Skeletal muscle tissue (tissue), 4 donors: ENCODE results near the gene BTRC. TPM values are rescaled to one million over a fixed set of nuclear protein-coding genes. Genes with fewer than 3 reads are reported as not detected.
"Not testable (repeated sequence)": the region's sequence is repeated elsewhere in the genome, so short reads cannot be mapped to it uniquely, and the experiment has no call there.

Experiments used
- H3K27ac ChIP-seq: one replicate; pipeline ENCODE4 v1.7.0; 2013; ENCODE audit warnings: mild to moderate bottlenecking, low read depth, low read length, inconsistent platforms
- H3K27me3 ChIP-seq, 3 donors: one replicate each; pipeline ENCODE4 v1.7.0; 2013; ENCODE audit warnings: low read length in 3 of 3; ENCODE audit not compliant: control insufficient read depth in 3 of 3, insufficient read depth in 3 of 3
- H3K36me3 ChIP-seq, 3 donors: one replicate each; pipeline ENCODE4 v1.7.0; 2013; ENCODE audit warnings: low read length in 3 of 3; ENCODE audit not compliant: control insufficient read depth in 3 of 3, insufficient read depth in 3 of 3
- H3K4me1 ChIP-seq, 3 donors: one replicate each; pipeline ENCODE4 v1.7.0; 2013; ENCODE audit warnings: low read length in 3 of 3, mild to moderate bottlenecking in 3 of 3; ENCODE audit not compliant: control insufficient read depth in 3 of 3, insufficient read depth in 3 of 3
- H3K4me3 ChIP-seq, 3 donors: one replicate each; pipeline ENCODE4 v1.7.0; 2013; ENCODE audit warnings: low read length in 3 of 3
- H3K9ac ChIP-seq, 3 donors: one replicate each; pipeline ENCODE4 v1.7.0; 2013; ENCODE audit warnings: low read length in 3 of 3, mild to moderate bottlenecking in 3 of 3, moderate library complexity in 2 of 3, low read depth in 1 of 3
- H3K9me3 ChIP-seq, 3 donors: one replicate each; pipeline ENCODE4 v1.7.0; 2013; ENCODE audit warnings: low read length in 3 of 3; ENCODE audit not compliant: control insufficient read depth in 3 of 3
- total RNA-seq: library from RNA; depleted of rRNA; stranded (reverse); fragments of >200 nt; gene quantifications from one replicate; pipeline ENCODE4 v1.2.3, GENCODE V29; 2014
- donor health status: Osteomylitis.

Gene BTRC
- total RNA-seq, 1 donor from 2014 or later = 19.8 TPM

DNA sequence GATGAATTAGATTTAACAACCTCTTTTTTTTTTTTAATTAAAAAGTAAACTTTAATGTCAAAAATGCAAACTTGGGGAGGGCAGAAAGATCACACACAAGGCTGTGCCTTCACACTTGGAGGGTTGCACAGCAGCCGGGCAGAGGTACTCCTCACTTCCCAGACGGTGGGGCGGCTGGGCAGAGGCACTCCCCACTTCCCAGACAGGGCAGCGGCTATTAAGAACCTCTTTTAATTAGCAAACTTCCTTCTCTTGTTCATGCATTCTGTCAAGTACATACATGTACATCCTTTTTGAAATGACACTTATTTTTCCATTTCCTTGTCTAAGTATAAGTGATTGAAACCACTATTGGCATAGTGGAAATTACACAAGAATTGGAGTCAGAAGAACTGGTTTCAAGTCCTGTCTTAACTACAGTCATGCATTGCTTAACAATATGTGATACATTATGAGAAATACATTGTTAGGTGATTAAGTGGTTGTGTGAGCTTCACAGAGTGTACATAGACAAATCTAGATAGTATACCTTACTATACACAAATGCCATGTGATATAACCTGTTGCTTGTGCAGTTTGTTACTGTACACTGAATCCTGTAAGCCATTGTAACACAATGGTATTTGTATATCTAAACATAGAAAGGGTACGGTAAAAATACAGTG is 26.5 kb downstream of the BTRC start:
- Histone ChIP-seq H3K4me1 (no peaks in the 10 kb centered on the region), H3K27me3 (no peaks in the 10 kb centered on the region), H3K9me3 (no peaks in the 10 kb centered on the region), H3K4me3 (no peak overlapping the region), H3K9ac (no peak overlapping the region), H3K36me3 (no peaks in the 10 kb centered on the region), H3K27ac (no peak overlapping the region)

DNA sequence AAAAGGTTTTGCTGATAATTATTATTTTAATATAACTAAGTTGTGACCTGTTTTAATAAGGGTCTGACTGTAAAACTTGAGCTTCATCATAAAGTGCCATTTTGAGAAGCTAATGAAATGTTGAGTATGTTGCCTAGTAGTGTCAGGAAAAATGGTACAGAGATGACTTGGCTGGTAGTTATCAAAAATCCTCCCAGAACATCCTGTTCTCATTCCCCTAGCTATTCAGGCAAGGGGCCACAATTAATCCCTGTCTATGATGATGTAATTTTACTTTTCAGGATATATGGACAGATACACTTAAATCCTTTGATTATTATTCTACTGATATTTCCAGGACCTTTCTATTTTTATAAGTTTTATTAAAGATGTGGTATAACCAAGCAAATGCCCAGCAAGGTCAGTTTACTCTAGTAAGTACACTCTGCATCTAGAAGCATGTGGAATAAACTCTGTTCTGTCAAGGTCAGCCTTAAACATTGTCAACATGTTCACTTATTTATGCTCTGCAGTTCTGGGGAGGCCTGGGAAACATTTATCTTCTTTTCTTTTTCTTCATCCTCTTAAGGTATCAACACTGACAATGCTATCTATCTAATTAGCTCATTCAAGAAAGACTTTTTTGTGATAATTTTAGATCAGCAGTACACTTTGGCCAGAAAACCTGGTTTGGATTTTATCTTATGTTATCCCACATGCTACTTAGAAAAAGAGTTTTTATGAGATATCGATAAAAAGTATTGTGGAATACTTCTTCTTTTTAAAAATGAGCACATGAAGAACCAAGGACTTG is 32.1 kb downstream of the BTRC start:
- H3K4me1 ChIP-seq = peaks cover 0 to 4% (median 2%) of the 10 kb centered on the region in 3 donors
- H3K9me3 ChIP-seq = no peaks in the 10 kb centered on the region
- H3K27ac ChIP-seq = no peak overlapping the region
- no peak overlapping the region for H3K9ac ChIP-seq
- no peak overlapping the region for H3K4me3 ChIP-seq
- H3K36me3 ChIP-seq = no peaks in the 10 kb centered on the region
- H3K27me3 ChIP-seq = no peaks in the 10 kb centered on the region

DNA sequence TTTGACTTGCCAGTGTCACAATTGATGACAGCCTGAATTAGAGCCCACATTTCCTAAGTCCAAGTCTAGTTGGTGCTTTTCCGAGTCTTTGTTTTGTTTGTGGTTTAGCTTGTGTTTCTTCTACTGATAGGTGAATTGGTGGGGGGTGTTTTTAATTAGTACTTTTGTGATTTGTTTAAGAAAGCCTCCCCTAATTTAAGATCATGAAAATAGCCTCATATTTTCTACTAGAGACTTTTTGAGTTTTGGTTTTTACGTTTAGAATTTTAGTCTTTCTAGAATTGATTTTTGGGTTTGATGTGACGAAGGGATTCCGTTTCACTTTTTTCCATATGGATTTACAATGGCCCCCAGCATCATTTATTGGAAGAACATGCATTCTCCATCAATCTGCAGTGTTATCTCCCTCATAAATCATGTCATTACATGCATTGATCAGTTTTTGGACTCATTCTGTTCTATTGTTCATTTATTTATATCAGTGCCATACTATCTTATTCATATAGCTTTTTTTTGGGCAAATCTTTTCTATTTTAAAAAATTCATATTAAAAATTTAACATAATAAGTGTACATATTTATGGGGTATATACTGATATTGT is 32.8 kb downstream of the BTRC start:
- no peaks in the 10 kb centered on the region for H3K9me3 ChIP-seq
- H3K9ac ChIP-seq = no peak overlapping the region
- peaks cover 0 to 4% (median 2%) of the 10 kb centered on the region in 3 donors for H3K4me1 ChIP-seq
- no peak overlapping the region for H3K27ac ChIP-seq
- H3K36me3 ChIP-seq = no peaks in the 10 kb centered on the region
- H3K27me3 ChIP-seq = no peaks in the 10 kb centered on the region
- no peak overlapping the region for H3K4me3 ChIP-seq

DNA sequence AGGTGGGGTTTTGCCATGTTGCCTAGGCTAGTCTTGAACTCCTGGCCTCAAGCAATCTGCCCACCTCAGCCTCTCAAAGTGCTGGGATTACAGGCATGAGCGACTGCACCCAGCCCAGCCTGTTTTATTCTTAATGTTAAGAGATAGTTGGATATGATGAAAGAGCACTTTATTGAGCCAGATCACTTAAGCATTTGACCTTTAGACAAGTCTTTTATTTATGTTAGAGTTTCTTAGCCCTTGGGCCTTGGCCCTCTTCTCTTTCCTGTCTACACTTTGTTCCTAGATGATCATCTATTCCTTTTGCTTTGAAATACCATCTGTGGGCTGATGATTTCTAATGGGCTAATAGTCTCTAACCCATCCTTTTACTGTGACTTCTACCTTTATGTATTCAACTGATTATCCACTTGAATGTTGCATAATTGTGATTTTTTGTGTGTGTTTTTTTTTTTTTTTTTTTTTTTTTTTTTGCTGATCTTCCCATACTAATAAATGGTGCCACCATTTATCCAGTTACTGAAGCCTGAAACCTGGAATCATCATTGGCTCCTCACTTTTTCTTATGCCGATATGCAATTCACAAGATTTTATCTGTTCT is 34.8 kb downstream of the BTRC start:
- H3K27ac ChIP-seq = no peak overlapping the region
- no peaks in the 10 kb centered on the region for H3K9me3 ChIP-seq
- H3K27me3 ChIP-seq = no peaks in the 10 kb centered on the region
- H3K36me3 ChIP-seq = no peaks in the 10 kb centered on the region
- no peak overlapping the region for H3K9ac ChIP-seq
- H3K4me3 ChIP-seq = no peak overlapping the region
- H3K4me1 ChIP-seq = peaks cover 0 to 7% (median 2%) of the 10 kb centered on the region in 3 donors

DNA sequence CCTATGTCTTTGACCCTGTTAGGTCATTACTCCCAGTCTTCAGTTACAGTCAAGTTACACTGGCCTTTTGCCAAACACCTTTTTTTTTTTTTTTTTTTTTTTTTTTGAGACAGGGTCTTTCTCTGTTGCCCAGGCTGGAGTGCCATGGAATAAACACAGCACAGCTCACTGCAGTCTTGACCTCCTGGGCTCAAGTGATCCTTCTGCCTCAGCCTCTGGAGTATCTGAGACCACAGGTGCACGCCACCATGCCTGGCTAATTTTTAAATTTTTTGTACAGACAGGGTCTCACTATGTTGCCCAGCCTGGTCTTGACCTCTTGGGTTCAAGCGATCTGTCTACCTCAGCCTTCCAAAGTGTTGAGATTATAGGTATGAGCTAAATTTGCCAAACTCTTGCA is 35.6 kb downstream of the BTRC start:
- not testable (repeated sequence) for H3K36me3 ChIP-seq, H3K9me3 ChIP-seq, H3K27ac ChIP-seq, H3K4me3 ChIP-seq, H3K27me3 ChIP-seq, H3K9ac ChIP-seq
- H3K4me1 ChIP-seq = peaks cover 0 to 11% (median 2%) of the 10 kb centered on the region in 3 donors

DNA sequence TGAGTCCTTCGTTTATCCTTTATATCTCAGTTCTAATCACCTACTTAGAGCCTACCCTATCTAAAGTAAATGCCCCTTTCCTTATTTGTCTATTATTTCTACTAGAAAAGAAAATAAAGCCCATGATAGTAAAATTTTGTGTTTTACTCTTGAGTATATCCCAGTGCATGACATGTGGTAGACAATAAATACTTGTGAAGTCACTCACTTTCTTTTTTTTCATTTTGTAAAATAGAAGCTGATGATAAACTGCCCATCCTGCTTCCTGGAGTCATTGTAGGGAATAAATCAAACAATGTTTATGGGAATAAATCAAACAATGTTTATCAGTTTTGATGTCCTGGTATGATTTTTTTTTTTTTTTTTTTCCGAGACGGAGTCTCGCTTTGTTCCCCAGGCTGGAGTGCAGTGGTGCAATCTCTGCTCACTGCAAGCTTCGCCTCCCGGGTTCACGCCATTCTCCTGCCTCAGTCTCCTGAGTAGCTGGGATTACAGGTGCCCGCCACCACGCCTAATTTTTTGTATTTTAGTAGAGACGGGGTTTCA is 36.1 kb downstream of the BTRC start:
- Histone ChIP-seq H3K36me3 (no peaks in the 10 kb centered on the region), H3K4me3 (no peak overlapping the region), H3K4me1 (peaks cover 0 to 15% (median 2%) of the 10 kb centered on the region in 3 donors), H3K9ac (no peak overlapping the region), H3K9me3 (no peaks in the 10 kb centered on the region), H3K27ac (no peak overlapping the region), H3K27me3 (no peaks in the 10 kb centered on the region)

DNA sequence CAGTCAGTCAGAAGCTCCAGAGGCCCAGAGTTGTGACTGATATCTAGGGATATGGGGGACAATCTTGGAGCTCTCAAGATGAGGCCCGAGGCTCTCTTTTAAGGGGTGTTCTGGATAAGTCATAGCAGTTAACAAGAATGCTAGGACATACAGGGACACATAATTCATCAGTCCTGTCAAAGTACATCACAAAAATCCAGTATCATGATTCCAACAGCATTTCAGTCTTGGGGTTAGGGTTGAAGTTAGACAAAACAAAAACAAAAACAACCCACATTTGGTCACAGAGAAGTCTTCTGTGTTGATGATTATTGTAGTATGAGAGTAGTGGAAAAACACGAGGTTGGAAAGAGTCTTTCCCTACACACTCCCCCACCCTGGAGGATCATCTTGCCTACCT is 39.4 kb downstream of the BTRC start:
- Histone ChIP-seq H3K27ac (no peak overlapping the region), H3K4me3 (no peak overlapping the region), H3K27me3 (no peaks in the 10 kb centered on the region), H3K4me1 (peaks cover 0 to 15% (median 0%) of the 10 kb centered on the region in 3 donors), H3K9me3 (no peaks in the 10 kb centered on the region), H3K36me3 (no peaks in the 10 kb centered on the region), H3K9ac (no peak overlapping the region)

DNA sequence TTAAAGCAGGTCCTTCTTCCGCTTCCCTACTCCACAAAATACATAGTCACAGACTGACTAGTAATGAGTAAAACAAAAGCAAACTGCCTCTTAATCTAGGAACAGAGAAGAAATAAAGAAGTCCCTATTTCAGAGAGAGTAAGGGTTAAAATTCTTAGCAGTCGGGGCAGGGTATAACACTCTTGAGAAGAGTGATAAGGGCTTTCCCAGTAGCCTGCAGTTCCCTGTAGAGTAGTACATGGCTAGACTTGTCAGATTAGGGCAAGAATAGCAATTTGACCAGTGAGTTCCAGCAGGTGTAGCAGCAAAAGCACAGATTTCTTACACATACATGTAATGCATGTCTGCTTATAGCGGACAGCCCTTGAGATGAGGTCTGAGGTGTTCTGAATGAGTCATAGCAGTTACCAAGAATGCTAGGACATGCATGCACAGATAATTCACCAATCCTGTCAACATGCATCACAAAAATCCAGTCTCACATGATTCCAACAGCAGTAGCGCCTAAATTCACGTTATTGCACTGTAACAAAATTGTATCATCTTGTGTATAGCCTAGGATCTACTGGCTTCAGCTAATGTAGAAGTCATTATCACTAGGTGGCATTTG is 40.7 kb downstream of the BTRC start:
- Histone ChIP-seq H3K9ac (no peak overlapping the region), H3K4me3 (no peak overlapping the region), H3K27ac (no peak overlapping the region), H3K36me3 (no peaks in the 10 kb centered on the region), H3K9me3 (no peaks in the 10 kb centered on the region), H3K4me1 (peaks cover 0 to 11% (median 0%) of the 10 kb centered on the region in 3 donors), H3K27me3 (no peaks in the 10 kb centered on the region)

DNA sequence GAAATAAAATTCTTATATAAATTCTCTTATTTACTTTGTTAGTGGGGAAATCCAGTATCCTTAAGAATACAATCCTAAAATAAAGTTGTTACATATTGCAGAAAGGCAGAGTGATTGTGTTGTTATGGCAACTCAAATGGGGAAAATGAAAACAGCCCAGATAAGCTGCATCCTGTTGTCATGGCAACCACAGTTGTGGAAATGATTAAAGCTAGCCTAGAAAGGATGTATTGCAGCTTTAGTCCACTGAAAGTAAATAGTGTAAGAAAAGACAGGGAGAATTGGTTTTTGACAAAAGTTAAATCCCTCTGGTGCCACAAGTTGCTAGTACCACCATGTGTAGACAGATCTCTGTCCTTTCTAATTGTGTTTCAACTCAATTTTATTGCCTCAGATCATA is 43.2 kb downstream of the BTRC start:
- H3K9ac ChIP-seq = no peak overlapping the region
- H3K4me1 ChIP-seq = peaks cover 0 to 11% (median 0%) of the 10 kb centered on the region in 3 donors
- H3K36me3 ChIP-seq = no peaks in the 10 kb centered on the region
- no peaks in the 10 kb centered on the region for H3K9me3 ChIP-seq
- no peak overlapping the region for H3K4me3 ChIP-seq
- no peak overlapping the region for H3K27ac ChIP-seq
- H3K27me3 ChIP-seq = no peaks in the 10 kb centered on the region
